ENCODE results near the gene MAGI1. TPM values are rescaled to one million over a fixed set of nuclear protein-coding genes. Genes with fewer than 3 reads are reported as not detected.

The MAGI1 gene
- total RNA-seq, 4 donors from 2014 or later = 42.4 to 71.6 (median 50.2) TPM

- TF ChIP-seq POLR2A (IDR thresholded peaks at IDR 0.05) = no peak
- TF ChIP-seq CTCF (IDR thresholded peaks at IDR 0.05) = no peak
- no peak for DNase-seq (ENCODE audit: low spot score in 2 of 2)
- intact Hi-C loops (cut with DNase I; ENCODE audit: low total_unique reads) = no loop called here
- no peak overlapping the region for H3K4me3 ChIP-seq (ENCODE audit: low read depth, poor library complexity, severe bottlenecking)
Measured at GRCh38 chr3:65978116-65978515, 60.6 kb downstream of the MAGI1 start.

- intact Hi-C loops (cut with DNase I; ENCODE audit: low total_unique reads) = no loop called here
- DNase-seq (ENCODE audit: low spot score in 2 of 2) = no peak
- H3K4me3 ChIP-seq (ENCODE audit: low read depth, poor library complexity, severe bottlenecking) = no peak overlapping the region
- TF ChIP-seq CTCF (IDR thresholded peaks at IDR 0.05) (no peak), POLR2A (IDR thresholded peaks at IDR 0.05) (no peak)
- 65 to 77% methylated on average over 3 of the region's 3 CpGs for WGBS, 2 donors
Measured at GRCh38 chr3:65975032-65975431, 63.7 kb downstream of the MAGI1 start.

GRCh38 chr3:65974509-65974908 lies 64.2 kb downstream of the MAGI1 start:
- 87 to 88% methylated on average over 4 of the region's 4 CpGs for WGBS, 2 donors
- intact Hi-C loops (cut with DNase I; ENCODE audit: low total_unique reads) = no loop called here
- no peak overlapping the region for H3K4me3 ChIP-seq (ENCODE audit: low read depth, poor library complexity, severe bottlenecking)
- no peak for DNase-seq (ENCODE audit: low spot score in 2 of 2)
- TF ChIP-seq POLR2A (IDR thresholded peaks at IDR 0.05) = no peak
- no peak for TF ChIP-seq CTCF (IDR thresholded peaks at IDR 0.05)

GRCh38 chr3:65972765-65973164 lies 66.0 kb downstream of the MAGI1 start:
- no peak for DNase-seq (ENCODE audit: low spot score in 2 of 2)
- 88 to 97% methylated on average over 1 of the region's 1 CpG for WGBS, 2 donors
- intact Hi-C loops (cut with DNase I; ENCODE audit: low total_unique reads) = no loop called here
- no peak overlapping the region for H3K4me3 ChIP-seq (ENCODE audit: low read depth, poor library complexity, severe bottlenecking)
- no peak for TF ChIP-seq POLR2A (IDR thresholded peaks at IDR 0.05)
- no peak for TF ChIP-seq CTCF (IDR thresholded peaks at IDR 0.05)

GRCh38 chr3:65971293-65972252 lies 67.1 kb downstream of the MAGI1 start:
- no peak for DNase-seq (ENCODE audit: low spot score in 2 of 2)
- H3K4me3 ChIP-seq (ENCODE audit: low read depth, poor library complexity, severe bottlenecking) = no peak overlapping the region
- 40 to 44% methylated on average over 7 of the region's 7 CpGs for WGBS, 2 donors
- TF ChIP-seq POLR2A (IDR thresholded peaks at IDR 0.05) (no peak), CTCF (IDR thresholded peaks at IDR 0.05) (no peak)
- intact Hi-C loops (cut with DNase I; ENCODE audit: low total_unique reads) = no loop called here

All from lower leg skin (tissue), 4 donors.